H1 (cell line): Measurements from ENCODE around the gene PKMYT1. TPM values are rescaled to one million over a fixed set of nuclear protein-coding genes. Genes with fewer than 3 reads are reported as not detected.

Experiments used
- CTCF ChIA-PET: fragments of 300-600 bp; sonication (Branson Sonifier 250); formaldehyde crosslinking; loops from one replicate; lab custom pipeline; 2021; ENCODE audit not compliant: partially characterized antibody; lab: Charles Lee
- POLR2A ChIA-PET: fragments of 300-600 bp; sonication (Branson Sonifier 250); formaldehyde crosslinking; loops from one replicate; lab custom pipeline; 2021; ENCODE audit warnings: inconsistent platforms; ENCODE audit not compliant: partially characterized antibody; lab: Charles Lee
- DNase-seq, 2 experiments: peaks; one replicate each; pipeline versions ENCODE4 v3.0.0 to v3.0.0-alpha.2; 2010 to 2022; ENCODE audit warnings: low spot score in 2 of 2, low read depth in 1 of 2, mixed read lengths in 1 of 2
- FAIRE-seq: peaks from 2 replicates; lab custom pipeline; 2011; peaks lifted over from hg19 to GRCh38; lab: Jason Lieb, UNC
- H2AFZ ChIP-seq: 2 replicates; pipeline ENCODE4 v1.8.1; 2012; ENCODE audit warnings: low read length, inconsistent platforms
- H2AK5ac ChIP-seq: 2 replicates; pipeline ENCODE4 v1.6.1; 2013; ENCODE audit warnings: low read depth, low read length
- H2BK120ac ChIP-seq: replicated peaks from 2 replicates; pipeline ENCODE3; 2013; ENCODE audit warnings: low read depth, low read length, inconsistent platforms
- H2BK12ac ChIP-seq: 2 replicates; pipeline ENCODE4 v1.6.1; 2013; ENCODE audit warnings: low read depth, low read length
- H2BK15ac ChIP-seq: 2 replicates; pipeline ENCODE4 v1.6.1; 2013; ENCODE audit warnings: low read length
- H2BK20ac ChIP-seq: 2 replicates; pipeline ENCODE4 v1.6.1; 2013; ENCODE audit warnings: low read length
- H2BK5ac ChIP-seq: 2 replicates; pipeline ENCODE4 v1.6.1; 2013; ENCODE audit warnings: low read depth, low read length
- H3K14ac ChIP-seq: 2 replicates; pipeline ENCODE4 v1.6.1; 2013; ENCODE audit warnings: inconsistent platforms; ENCODE audit not compliant: insufficient read length
- H3K18ac ChIP-seq: 2 replicates; pipeline ENCODE4 v1.6.1; 2013; ENCODE audit warnings: low read length; ENCODE audit errors: extremely low read depth
- H3K23ac ChIP-seq: 2 replicates; pipeline ENCODE4 v1.6.1; 2013; ENCODE audit warnings: inconsistent platforms; ENCODE audit not compliant: insufficient read length
- H3K23me2 ChIP-seq: 2 replicates; pipeline ENCODE4 v1.6.1; 2013; ENCODE audit warnings: low read depth, low read length
- H3K27ac ChIP-seq: 2 replicates; pipeline ENCODE4 v1.6.1; 2011; ENCODE audit warnings: low read depth, low read length, inconsistent platforms
- H3K27me3 ChIP-seq, 4 experiments: replicated peaks in 1 of 4; 1 replicate in 1 of 4; 2 replicates in 3 of 4; pipeline versions ENCODE4 v1.6.1 to v1.8.1; 2011 to 2013; ENCODE audit warnings: low read length in 3 of 4, mild to moderate bottlenecking in 3 of 4, inconsistent platforms in 2 of 4, mixed read lengths in 2 of 4, moderate library complexity in 1 of 4; ENCODE audit not compliant: control insufficient read depth in 3 of 4, insufficient read depth in 3 of 4; ENCODE audit errors: extremely low read depth in 1 of 4
- H3K36me3 ChIP-seq, 4 experiments: 2 replicates each; pipeline versions ENCODE4 v1.6.1 to v1.8.1; 2011 to 2013; ENCODE audit warnings: mild to moderate bottlenecking in 4 of 4, low read length in 3 of 4, moderate library complexity in 2 of 4, control low read depth in 1 of 4, inconsistent platforms in 1 of 4; ENCODE audit not compliant: insufficient read depth in 4 of 4, control insufficient read depth in 2 of 4
- H3K4ac ChIP-seq: replicated peaks from 2 replicates; pipeline ENCODE3; 2013; ENCODE audit warnings: low read length, low read depth, mixed read lengths, inconsistent platforms; ENCODE audit not compliant: insufficient read length
- H3K4me1 ChIP-seq, 4 experiments: replicated peaks in 1 of 4; 1 replicate in 1 of 4; 2 replicates in 3 of 4; pipeline versions ENCODE4 v1.6.1 to v1.8.1; 2011 to 2013; ENCODE audit warnings: low read length in 3 of 4, inconsistent platforms in 2 of 4, mixed read lengths in 1 of 4; ENCODE audit not compliant: insufficient read depth in 4 of 4, control insufficient read depth in 3 of 4
- H3K4me2 ChIP-seq, 2 experiments: 2 replicates each; pipeline versions ENCODE4 v1.6.1 to v1.8.1; 2011 to 2013; ENCODE audit warnings: low read depth in 2 of 2, low read length in 2 of 2, control low read depth in 1 of 2, inconsistent platforms in 1 of 2, mild to moderate bottlenecking in 1 of 2; ENCODE audit not compliant: insufficient read depth in 1 of 2
- H3K4me3 ChIP-seq, 4 experiments: fragments of 200-600, 300-600 bp in 1 of 4; sonication (generic), shearing (Covaris generic), sonication (Bioruptor Twin) in 1 of 4; 2 replicates each; pipeline versions ENCODE4 v1.5.1 to v1.8.1; 2011 to 2016; ENCODE audit warnings: low read length in 4 of 4, low read depth in 3 of 4, control low read depth in 2 of 4, inconsistent platforms in 2 of 4, mild to moderate bottlenecking in 2 of 4, mixed read lengths in 1 of 4, moderate library complexity in 1 of 4; ENCODE audit not compliant: insufficient read depth in 2 of 4; ENCODE audit errors: extremely low read depth in 1 of 4
- H3K56ac ChIP-seq: replicated peaks from 2 replicates; pipeline ENCODE3; 2013; ENCODE audit warnings: low read depth, mild to moderate bottlenecking, mixed read lengths, low read length, inconsistent platforms; ENCODE audit not compliant: insufficient read length
- H3K79me1 ChIP-seq: 2 replicates; pipeline ENCODE4 v1.6.1; 2013; ENCODE audit warnings: low read depth, low read length, control low read depth
- H3K79me2 ChIP-seq, 2 experiments: 2 replicates each; pipeline versions ENCODE4 v1.6.1 to v1.8.1; 2012 to 2013; ENCODE audit warnings: low read length in 2 of 2, mild to moderate bottlenecking in 2 of 2, inconsistent platforms in 1 of 2; ENCODE audit not compliant: insufficient read depth in 2 of 2, control insufficient read depth in 1 of 2
- H3K9ac ChIP-seq, 4 experiments: replicated peaks in 1 of 4; 1 replicate in 1 of 4; 2 replicates in 3 of 4; pipeline versions ENCODE4 v1.6.1 to v1.8.1; 2011 to 2013; ENCODE audit warnings: low read depth in 3 of 4, low read length in 3 of 4, control low read depth in 2 of 4, mild to moderate bottlenecking in 2 of 4, moderate library complexity in 2 of 4, inconsistent platforms in 1 of 4; ENCODE audit errors: extremely low read depth in 1 of 4
- H3K9me3 ChIP-seq, 2 experiments: 2 replicates each; pipeline versions ENCODE4 v1.6.1 to v1.8.1; 2012 to 2013; ENCODE audit warnings: mild to moderate bottlenecking in 2 of 2, moderate library complexity in 2 of 2, control low read depth in 1 of 2, inconsistent platforms in 1 of 2, low read depth in 1 of 2, low read length in 1 of 2, mixed read lengths in 1 of 2; ENCODE audit not compliant: insufficient read depth in 2 of 2
- H4K20me1 ChIP-seq, 2 experiments: replicated peaks in 1 of 2; 2 replicates each; pipeline versions ENCODE3 to v1.8.1; 2011 to 2013; ENCODE audit warnings: inconsistent platforms in 2 of 2, low read length in 2 of 2, mild to moderate bottlenecking in 1 of 2; ENCODE audit not compliant: insufficient read depth in 2 of 2, control insufficient read depth in 1 of 2
- H4K5ac ChIP-seq: 2 replicates; pipeline ENCODE4 v1.6.1; 2013; ENCODE audit warnings: low read length, low read depth, mixed read lengths, inconsistent platforms; ENCODE audit not compliant: insufficient read length
- H4K8ac ChIP-seq: 2 replicates; pipeline ENCODE4 v1.8.0; 2013; ENCODE audit warnings: mild to moderate bottlenecking, moderate library complexity, low read length, inconsistent platforms; ENCODE audit not compliant: insufficient read depth; ENCODE audit errors: extremely low read depth
- H4K91ac ChIP-seq: replicated peaks from 2 replicates; pipeline ENCODE3; 2013; ENCODE audit warnings: low read length, mixed read lengths, inconsistent platforms; ENCODE audit not compliant: insufficient read length
- EZH2 ChIP-seq: fragments of 200-600 bp; sonication (generic); IDR thresholded peaks from 2 replicates; pipeline ENCODE4 v1.7.1; 2012; ENCODE audit warnings: low read depth, mild to moderate bottlenecking, moderate library complexity, low read length, inconsistent platforms; ENCODE audit not compliant: severe bottlenecking
- GABPA ChIP-seq: IDR thresholded peaks from 2 replicates; pipeline ENCODE4 v1.6.1; 2011; ENCODE audit warnings: mild to moderate bottlenecking, low read length, moderate library complexity, borderline replicate concordance; ENCODE audit not compliant: insufficient read depth
- MAFK ChIP-seq: IDR thresholded peaks from 2 replicates; pipeline ENCODE4 v1.6.1; 2012; ENCODE audit warnings: low read depth, mild to moderate bottlenecking, improper control_type of control experiment, low read length
- PHF8 ChIP-seq: fragments of 200-600 bp; sonication (generic); conservative IDR thresholded peaks from 2 replicates; pipeline ENCODE4 v1.7.1; 2012; ENCODE audit warnings: low read depth, mild to moderate bottlenecking, inconsistent platforms, low read length, moderate library complexity
- RFX5 ChIP-seq: IDR thresholded peaks from 2 replicates; pipeline ENCODE4 v1.6.1; 2011; ENCODE audit warnings: low read depth, low read length, improper control_type of control experiment, borderline replicate concordance
- SP2 ChIP-seq: IDR thresholded peaks from 2 replicates; pipeline ENCODE4 v1.6.1; 2012; ENCODE audit warnings: mild to moderate bottlenecking, low read length, inconsistent platforms
- TAF1 ChIP-seq: IDR thresholded peaks from 2 replicates; pipeline ENCODE4 v1.6.1; 2011; ENCODE audit warnings: mild to moderate bottlenecking, low read depth, low read length
- TBP ChIP-seq: IDR thresholded peaks from 2 replicates; pipeline ENCODE4 v1.6.1; 2011; ENCODE audit warnings: low read depth, low read length, improper control_type of control experiment
- WGBS, 2 experiments: shearing (Covaris generic) in 1 of 2; methylation state at CpG; one replicate each; pipeline versions ENCODE4 v1.1.6 to v1.1.7; 2013 to 2015; ENCODE audit warnings: low lambda C conversion rate in 2 of 2, mixed read lengths in 2 of 2, inconsistent platforms in 1 of 2, low coverage in 1 of 2, missing lambda C conversion rate in 1 of 2; ENCODE audit not compliant: insufficient replicate concordance in 2 of 2, insufficient coverage in 1 of 2, insufficient read length in 1 of 2; ENCODE audit errors: extremely low coverage in 1 of 2, missing lambda C conversion rate in 1 of 2; 5-methylcytosine and 5-hydroxymethylcytosine counted together
- polyA plus RNA-seq, 7 experiments: library from polyadenylated mRNA; depleted of rRNA in 3 of 7; stranded (reverse) in 5 of 7; unstranded in 2 of 7; fragments of >200 nt in 5 of 7; fragments of 200-250 nt in 2 of 7; gene quantifications; 1 replicate in 5 of 7; 2 replicates in 1 of 7; 4 replicates in 1 of 7; pipeline versions ENCODE4 v1.2.1 to v1.2.3, GENCODE V29; 2011 to 2013; ENCODE audit warnings: missing spikeins in 2 of 7, mixed read lengths in 2 of 7
- total RNA-seq: library from RNA; stranded (reverse); fragmentation: NEBNext Ultra II Directional; extraction: Animal tissue kit (Norgen Biotek cat#: 25700); gene quantifications from 2 replicates; pipeline ENCODE4 v1.2.1, GENCODE V29; 2021
- TF ChIP-seq, protein P1 (sequence below): IDR thresholded peaks from 2 replicates; pipeline ENCODE4 v1.6.1; 2011; ENCODE audit warnings: low read depth, mild to moderate bottlenecking, low read length; ENCODE audit not compliant: insufficient read depth
- TF ChIP-seq, protein P2 (sequence below): IDR thresholded peaks from 2 replicates; pipeline ENCODE4 v1.6.1; 2012; ENCODE audit warnings: low read length, inconsistent platforms
- TF ChIP-seq, protein P3 (sequence below): IDR thresholded peaks from 2 replicates; pipeline ENCODE4 v1.6.1; 2012; ENCODE audit warnings: inconsistent platforms

PKMYT1 gene
- total and polyA plus RNA-seq, 2 of the 8 experiments (the other 6 are each of a cell fraction or from before 2014, with no cell fraction given) = 74.7 to 85.2 TPM

DNA sequence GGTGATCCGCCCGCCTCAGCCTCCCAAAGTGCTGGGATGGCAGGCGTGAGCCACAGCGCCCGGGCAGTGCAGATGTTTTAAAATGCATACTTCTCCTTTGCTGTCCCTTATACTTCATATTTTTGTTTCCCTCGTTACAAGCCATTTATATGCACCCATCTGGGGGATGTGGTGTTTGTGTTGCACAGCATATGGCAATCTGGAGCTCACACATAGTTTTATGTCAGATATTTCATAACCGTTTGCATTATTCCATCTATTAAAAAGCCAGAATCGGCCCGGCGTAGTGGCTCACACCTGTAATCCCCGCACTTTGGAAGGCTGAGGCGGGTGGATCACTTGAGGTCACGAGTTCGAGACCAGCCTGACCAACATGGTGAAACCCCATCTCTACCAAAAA lies 56.8 kb downstream of the PKMYT1 start:
- H3K27ac ChIP-seq = no peak overlapping the region
- H3K4ac ChIP-seq = no peak overlapping the region
- H3K79me1 ChIP-seq = no peaks in the 10 kb centered on the region
- H3K18ac ChIP-seq = no peak overlapping the region
- no peak overlapping the region for H3K4me3 ChIP-seq
- no peak overlapping the region for H3K9ac ChIP-seq
- no peak overlapping the region for H4K91ac ChIP-seq
- CTCF ChIA-PET = interaction anchor here (0.9 to 10.4 kb wide), 9 partner anchors 10 to 81 kb away, joined by 3 to 98 read pairs (median 4); partner anchors contain the start of gene FLYWCH1
- H3K4me1 ChIP-seq = peaks cover 5 to 14% (median 8%) of the 10 kb centered on the region in 4 experiments
- no peak for DNase-seq
- H3K27me3 ChIP-seq = no peaks in the 10 kb centered on the region
- POLR2A ChIA-PET = interaction anchor here (0.7 to 1.3 kb wide), 2 partner anchors 53 to 55 kb away, joined by 3 read pairs; no protein-coding TSS in a partner anchor
- H2BK15ac ChIP-seq = no peak overlapping the region
- no peak overlapping the region for H2AFZ ChIP-seq
- H3K36me3 ChIP-seq = no peaks in the 10 kb centered on the region; a peak in 1 of 8 replicates
- no peak overlapping the region for H4K8ac ChIP-seq
- WGBS, 2 experiments = 93% methylated on average over 14 of the region's 14 CpGs; no CpG with 5 or more reads in 1 of the 2 experiments
- no peaks in the 10 kb centered on the region for H3K79me2 ChIP-seq
- H4K5ac ChIP-seq = no peak overlapping the region
- no peak overlapping the region for H2AK5ac ChIP-seq
- no peak overlapping the region for H2BK20ac ChIP-seq
- H2BK12ac ChIP-seq = no peak overlapping the region
- H4K20me1 ChIP-seq = no peaks in the 10 kb centered on the region
- no peak overlapping the region for H3K23ac ChIP-seq
- H3K9me3 ChIP-seq = no peaks in the 10 kb centered on the region
- FAIRE-seq = no peak
- H2BK120ac ChIP-seq = no peak overlapping the region
- H2BK5ac ChIP-seq = no peak overlapping the region
- no peak overlapping the region for H3K56ac ChIP-seq
- H3K14ac ChIP-seq = no peak overlapping the region
- H3K4me2 ChIP-seq = no peak overlapping the region
- no peaks in the 10 kb centered on the region; the same call in 1 of the 2 replicates for H3K23me2 ChIP-seq
- TF ChIP-seq, protein P1, sequence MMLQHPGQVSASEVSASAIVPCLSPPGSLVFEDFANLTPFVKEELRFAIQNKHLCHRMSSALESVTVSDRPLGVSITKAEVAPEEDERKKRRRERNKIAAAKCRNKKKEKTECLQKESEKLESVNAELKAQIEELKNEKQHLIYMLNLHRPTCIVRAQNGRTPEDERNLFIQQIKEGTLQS = no peak
- TF ChIP-seq EZH2 (no peak), TBP (no peak), TAF1 (no peak), RFX5 (no peak), PHF8 (no peak), GABPA (no peak), MAFK (no peak), SP2 (no peak)
- TF ChIP-seq, protein P2, sequence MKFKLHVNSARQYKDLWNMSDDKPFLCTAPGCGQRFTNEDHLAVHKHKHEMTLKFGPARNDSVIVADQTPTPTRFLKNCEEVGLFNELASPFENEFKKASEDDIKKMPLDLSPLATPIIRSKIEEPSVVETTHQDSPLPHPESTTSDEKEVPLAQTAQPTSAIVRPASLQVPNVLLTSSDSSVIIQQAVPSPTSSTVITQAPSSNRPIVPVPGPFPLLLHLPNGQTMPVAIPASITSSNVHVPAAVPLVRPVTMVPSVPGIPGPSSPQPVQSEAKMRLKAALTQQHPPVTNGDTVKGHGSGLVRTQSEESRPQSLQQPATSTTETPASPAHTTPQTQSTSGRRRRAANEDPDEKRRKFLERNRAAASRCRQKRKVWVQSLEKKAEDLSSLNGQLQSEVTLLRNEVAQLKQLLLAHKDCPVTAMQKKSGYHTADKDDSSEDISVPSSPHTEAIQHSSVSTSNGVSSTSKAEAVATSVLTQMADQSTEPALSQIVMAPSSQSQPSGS = no peak
- TF ChIP-seq, protein P3, sequence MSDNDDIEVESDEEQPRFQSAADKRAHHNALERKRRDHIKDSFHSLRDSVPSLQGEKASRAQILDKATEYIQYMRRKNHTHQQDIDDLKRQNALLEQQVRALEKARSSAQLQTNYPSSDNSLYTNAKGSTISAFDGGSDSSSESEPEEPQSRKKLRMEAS = no peak
